ENCODE measurements around the gene PDE6G. TPM values are rescaled to one million over a fixed set of nuclear protein-coding genes. Genes with fewer than 3 reads are reported as not detected.

The PDE6G gene
- total RNA-seq, 4 donors from 2014 or later = 0.53 TPM; not detected in 3

DNA sequence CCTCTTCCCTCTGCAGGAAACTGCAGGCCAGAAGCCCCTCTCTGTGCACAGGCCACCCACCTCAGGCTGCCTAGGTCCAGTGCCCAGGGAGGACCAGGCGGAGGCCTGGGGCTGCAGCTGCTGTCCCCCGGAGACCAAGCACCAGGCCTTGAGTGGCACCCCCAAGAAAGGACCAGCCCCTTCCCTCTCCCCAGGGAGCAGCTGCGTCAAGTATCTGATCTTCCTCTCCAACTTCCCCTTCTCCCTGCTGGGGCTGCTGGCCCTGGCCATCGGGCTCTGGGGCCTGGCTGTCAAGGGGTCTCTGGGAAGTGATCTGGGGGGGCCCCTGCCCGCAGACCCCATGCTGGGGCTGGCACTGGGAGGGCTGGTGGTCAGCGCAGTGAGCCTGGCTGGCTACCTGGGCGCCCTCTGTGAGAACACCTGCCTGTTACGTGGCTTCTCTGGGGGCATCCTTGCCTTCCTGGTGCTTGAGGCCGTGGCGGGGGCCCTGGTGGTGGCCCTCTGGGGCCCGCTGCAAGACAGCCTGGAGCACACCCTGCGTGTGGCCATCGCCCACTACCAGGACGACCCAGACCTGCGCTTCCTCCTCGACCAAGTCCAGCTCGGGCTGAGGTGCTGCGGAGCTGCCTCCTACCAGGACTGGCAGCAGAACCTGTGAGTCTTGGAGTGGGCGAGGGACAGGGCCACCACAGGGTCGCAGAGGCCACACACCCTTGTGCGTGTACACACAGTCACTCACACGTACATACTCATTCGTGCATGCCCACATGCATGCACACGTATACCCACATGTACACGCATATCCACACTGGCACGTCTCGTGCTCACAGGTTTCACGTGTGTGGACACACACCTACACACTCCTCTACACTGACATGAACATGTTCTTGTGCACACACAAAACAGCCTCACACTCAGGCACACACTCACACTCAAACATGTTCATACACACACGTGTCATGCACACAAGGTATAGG is 11.1 kb downstream of the PDE6G start:
- H3K27ac ChIP-seq = no peak overlapping the region
- H3K4me1 ChIP-seq = peaks cover 6% of the 10 kb centered on the region
- H3K27me3 ChIP-seq = peaks cover 29% of the 10 kb centered on the region
- DNase-seq (ENCODE audit: low spot score in 2 of 2) = no peak
- no peaks in the 10 kb centered on the region for H3K9me3 ChIP-seq
- H3K36me3 ChIP-seq = no peaks in the 10 kb centered on the region
- 82% methylated on average over 16 of the region's 29 CpGs for WGBS
- H3K4me3 ChIP-seq = no peak overlapping the region
- no peak for TF ChIP-seq POLR2A (IDR thresholded peaks at IDR 0.05)
- TF ChIP-seq, protein P1, sequence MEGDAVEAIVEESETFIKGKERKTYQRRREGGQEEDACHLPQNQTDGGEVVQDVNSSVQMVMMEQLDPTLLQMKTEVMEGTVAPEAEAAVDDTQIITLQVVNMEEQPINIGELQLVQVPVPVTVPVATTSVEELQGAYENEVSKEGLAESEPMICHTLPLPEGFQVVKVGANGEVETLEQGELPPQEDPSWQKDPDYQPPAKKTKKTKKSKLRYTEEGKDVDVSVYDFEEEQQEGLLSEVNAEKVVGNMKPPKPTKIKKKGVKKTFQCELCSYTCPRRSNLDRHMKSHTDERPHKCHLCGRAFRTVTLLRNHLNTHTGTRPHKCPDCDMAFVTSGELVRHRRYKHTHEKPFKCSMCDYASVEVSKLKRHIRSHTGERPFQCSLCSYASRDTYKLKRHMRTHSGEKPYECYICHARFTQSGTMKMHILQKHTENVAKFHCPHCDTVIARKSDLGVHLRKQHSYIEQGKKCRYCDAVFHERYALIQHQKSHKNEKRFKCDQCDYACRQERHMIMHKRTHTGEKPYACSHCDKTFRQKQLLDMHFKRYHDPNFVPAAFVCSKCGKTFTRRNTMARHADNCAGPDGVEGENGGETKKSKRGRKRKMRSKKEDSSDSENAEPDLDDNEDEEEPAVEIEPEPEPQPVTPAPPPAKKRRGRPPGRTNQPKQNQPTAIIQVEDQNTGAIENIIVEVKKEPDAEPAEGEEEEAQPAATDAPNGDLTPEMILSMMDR (IDR thresholded peaks at IDR 0.05) = no peak
- no peak for TF ChIP-seq POLR2AphosphoS5 (IDR thresholded peaks at IDR 0.05)
- no peak for TF ChIP-seq EP300 (IDR thresholded peaks at IDR 0.05)

DNA sequence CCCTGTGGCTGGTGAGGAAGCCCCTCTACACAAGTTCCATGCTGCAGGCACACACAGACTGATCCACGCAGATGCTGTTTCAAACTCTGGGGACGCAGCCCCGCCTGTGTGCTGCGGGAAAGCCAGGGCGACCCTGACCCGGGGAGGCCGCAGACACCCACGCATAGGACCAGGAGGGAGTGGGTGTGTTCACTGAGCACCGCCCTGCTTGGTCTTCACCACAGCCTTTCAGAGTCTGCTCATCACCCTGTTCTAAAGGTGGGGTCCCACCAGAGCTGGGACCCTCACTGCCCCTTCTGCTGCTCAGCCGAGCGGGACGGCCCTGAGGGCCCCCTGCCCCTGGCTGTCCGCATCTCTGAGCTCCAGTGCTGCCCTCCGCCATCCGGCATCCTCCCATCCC is 11.8 kb downstream of the PDE6G start:
- no peak for DNase-seq (ENCODE audit: low spot score in 2 of 2)
- no peak overlapping the region for H3K27ac ChIP-seq
- no peaks in the 10 kb centered on the region for H3K36me3 ChIP-seq
- H3K27me3 ChIP-seq = peaks cover 22% of the 10 kb centered on the region
- peaks cover 6% of the 10 kb centered on the region for H3K4me1 ChIP-seq
- no peaks in the 10 kb centered on the region for H3K9me3 ChIP-seq
- no peak for TF ChIP-seq EP300 (IDR thresholded peaks at IDR 0.05)
- TF ChIP-seq, protein P1 (IDR thresholded peaks at IDR 0.05) = no peak
- no peak for TF ChIP-seq POLR2AphosphoS5 (IDR thresholded peaks at IDR 0.05)
- TF ChIP-seq POLR2A (IDR thresholded peaks at IDR 0.05) = no peak
- H3K4me3 ChIP-seq = no peak overlapping the region
- 89% methylated on average over 15 of the region's 15 CpGs for WGBS

DNA sequence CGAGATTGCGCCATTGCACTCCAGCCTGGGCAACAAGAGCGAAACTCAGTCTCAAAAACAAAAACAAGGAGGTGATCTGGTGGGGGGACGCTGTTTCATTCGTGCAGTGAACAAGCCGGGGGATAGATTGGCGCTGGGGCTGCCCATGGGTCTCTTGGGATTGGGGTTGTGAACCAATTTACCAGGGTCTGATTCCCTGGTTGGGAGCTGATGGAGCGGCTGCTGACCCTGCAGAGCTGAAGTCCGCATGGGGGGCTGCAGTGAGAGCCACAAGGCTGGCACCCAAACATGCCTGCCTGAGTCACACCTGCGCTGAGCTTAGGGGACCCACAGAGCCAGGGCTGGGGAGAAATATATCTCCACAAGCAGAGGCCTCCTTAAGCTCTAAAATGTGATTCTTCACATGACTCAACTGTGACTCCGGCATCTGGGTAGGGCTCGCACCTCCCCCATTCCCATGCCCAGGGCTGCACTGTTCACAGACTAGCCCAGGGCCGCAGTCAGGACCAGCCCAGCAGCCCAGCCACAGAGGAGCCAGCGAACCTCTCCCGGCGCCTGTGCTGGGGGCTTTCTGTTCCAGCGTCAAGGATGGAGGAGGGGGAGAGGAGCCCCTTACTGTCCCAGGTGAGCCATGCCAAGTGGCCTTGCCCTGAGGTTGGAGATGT is 14.4 kb downstream of the PDE6G start:
- Histone ChIP-seq H3K36me3 (no peaks in the 10 kb centered on the region), H3K9me3 (no peaks in the 10 kb centered on the region), H3K27me3 (no peaks in the 10 kb centered on the region), H3K27ac (no peak overlapping the region), H3K4me1 (peaks cover 7% of the 10 kb centered on the region), H3K4me3 (no peak overlapping the region)
- WGBS = 91% methylated on average over 8 of the region's 17 CpGs
- TF ChIP-seq POLR2AphosphoS5 (IDR thresholded peaks at IDR 0.05) (no peak), EP300 (IDR thresholded peaks at IDR 0.05) (no peak), POLR2A (IDR thresholded peaks at IDR 0.05) (no peak)
- TF ChIP-seq, protein P1 (IDR thresholded peaks at IDR 0.05) = no peak
- no peak for DNase-seq (ENCODE audit: low spot score in 2 of 2)

DNA sequence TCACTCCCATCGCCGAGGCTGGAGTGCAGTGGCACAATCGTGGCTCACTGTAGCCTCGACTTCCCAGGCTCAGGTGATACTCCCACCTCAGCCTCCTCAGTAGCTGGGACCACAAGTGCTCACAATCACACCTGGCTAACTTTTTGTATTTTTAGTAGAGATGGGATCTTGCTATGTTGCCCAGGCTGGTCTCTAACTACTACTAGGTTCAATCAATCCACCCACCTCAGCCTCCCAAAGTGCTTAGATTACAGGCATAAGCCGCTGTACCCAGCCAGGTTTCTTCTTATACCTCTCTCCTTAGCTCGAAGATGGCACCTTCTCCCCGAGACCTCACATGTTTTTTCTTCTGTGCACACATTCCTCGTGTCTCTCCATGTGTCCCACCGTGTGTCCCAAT is 16.3 kb downstream of the PDE6G start:
- Histone ChIP-seq H3K27ac (no peak overlapping the region), H3K27me3 (no peaks in the 10 kb centered on the region), H3K4me3 (no peak overlapping the region), H3K4me1 (peaks cover 20% of the 10 kb centered on the region), H3K36me3 (no peaks in the 10 kb centered on the region), H3K9me3 (no peaks in the 10 kb centered on the region)
- TF ChIP-seq, protein P1 (IDR thresholded peaks at IDR 0.05) = no peak
- no peak for TF ChIP-seq POLR2AphosphoS5 (IDR thresholded peaks at IDR 0.05)
- TF ChIP-seq POLR2A (IDR thresholded peaks at IDR 0.05) = no peak
- TF ChIP-seq EP300 (IDR thresholded peaks at IDR 0.05) = no peak
- no peak for DNase-seq (ENCODE audit: low spot score in 2 of 2)
- 91% methylated on average over 9 of the region's 9 CpGs for WGBS

DNA sequence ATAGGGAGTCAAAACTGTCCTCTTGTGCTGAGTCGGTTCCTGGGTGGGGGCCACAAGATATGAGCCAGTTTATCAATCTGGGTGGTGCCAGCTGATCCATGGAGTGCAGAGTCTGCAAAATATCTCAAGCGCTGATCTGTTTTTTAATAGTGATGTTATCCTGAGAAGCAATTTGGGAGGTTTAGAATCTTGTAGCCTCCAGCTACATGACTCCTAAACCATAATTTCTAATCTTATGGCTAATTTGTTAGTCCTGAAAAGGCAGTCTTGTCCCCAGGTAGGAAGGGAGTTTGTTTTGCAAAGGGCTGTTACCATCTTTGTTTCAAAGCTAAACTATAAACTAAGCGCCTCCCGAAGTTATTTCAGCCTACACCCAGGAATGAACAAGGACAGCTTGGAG is 17.7 kb downstream of the PDE6G start:
- Histone ChIP-seq H3K36me3 (no peaks in the 10 kb centered on the region), H3K4me1 (peaks cover 31% of the 10 kb centered on the region), H3K27ac (no peak overlapping the region), H3K9me3 (no peaks in the 10 kb centered on the region), H3K4me3 (no peak overlapping the region), H3K27me3 (no peaks in the 10 kb centered on the region)
- no peak for TF ChIP-seq POLR2A (IDR thresholded peaks at IDR 0.05)
- TF ChIP-seq EP300 (IDR thresholded peaks at IDR 0.05) = no peak
- TF ChIP-seq, protein P1 (IDR thresholded peaks at IDR 0.05) = no peak
- TF ChIP-seq POLR2AphosphoS5 (IDR thresholded peaks at IDR 0.05) = no peak
- DNase-seq (ENCODE audit: low spot score in 2 of 2) = no peak
- WGBS = 45% methylated on average over 4 of the region's 4 CpGs

Measured in suprapubic skin (tissue), 4 donors.